IMR-90 (cell line): ENCODE data around the gene ROBO1. TPM values are rescaled to one million over a fixed set of nuclear protein-coding genes. Genes with fewer than 3 reads are reported as not detected.

Source experiments
- ATAC-seq: fragments of 200-7000 bp; cut with Tn5 transposase; 2 replicates; pipeline ENCODE4 v1.9.1; 2020; ENCODE audit warnings: low read depth, mild to moderate bottlenecking, moderate library complexity
- BruUV-seq: library from RNA; stranded (reverse); fragments of 400-500 nt; replicated peaks from 2 replicates; lab custom pipeline; 2021; lab: Mats Ljungman, UMichigan
- CTCF ChIA-PET: fragments of 300-600 bp; formaldehyde crosslinking; extraction: SDS; loops from one replicate; lab custom pipeline; 2021; ENCODE audit warnings: antibody characterized with exemption; lab: Yijun Ruan, JAX
- POLR2A ChIA-PET: fragments of 300-600 bp; sonication (Branson Sonifier 250); formaldehyde crosslinking; loops from one replicate; lab custom pipeline; 2022; ENCODE audit warnings: antibody characterized with exemption; ENCODE audit not compliant: unreplicated experiment; lab: Charles Lee
- DNase-seq: peaks from one replicate; pipeline ENCODE4 v3.0.0; 2013
- H2AFZ ChIP-seq: replicated peaks from 2 replicates; pipeline ENCODE3; 2013; ENCODE audit warnings: low read length, mild to moderate bottlenecking; ENCODE audit not compliant: poor library complexity
- H2AK5ac ChIP-seq: 2 replicates; pipeline ENCODE4 v1.6.1; 2013; ENCODE audit warnings: low read depth, low read length, inconsistent platforms
- H2AK9ac ChIP-seq: replicated peaks from 2 replicates; pipeline ENCODE3; 2013; ENCODE audit warnings: mild to moderate bottlenecking, low read depth, low read length, moderate library complexity; ENCODE audit not compliant: poor library complexity
- H2BK120ac ChIP-seq: 2 replicates; pipeline ENCODE4 v1.6.1; 2013; ENCODE audit warnings: low read depth, low read length, inconsistent platforms
- H2BK15ac ChIP-seq: 3 replicates; pipeline ENCODE4 v1.6.1; 2013; ENCODE audit warnings: low read depth, low read length, inconsistent platforms
- H2BK20ac ChIP-seq: 2 replicates; pipeline ENCODE4 v1.6.1; 2013; ENCODE audit warnings: low read depth, mild to moderate bottlenecking, inconsistent platforms, low read length, moderate library complexity
- H2BK5ac ChIP-seq: 2 replicates; pipeline ENCODE4 v1.6.1; 2013; ENCODE audit warnings: mild to moderate bottlenecking, low read depth, low read length, inconsistent platforms; ENCODE audit not compliant: poor library complexity, severe bottlenecking
- H3K14ac ChIP-seq: replicated peaks from 2 replicates; pipeline ENCODE4 v1.6.1; 2013; ENCODE audit warnings: low read depth, low read length, inconsistent platforms
- H3K18ac ChIP-seq: 2 replicates; pipeline ENCODE4 v1.6.1; 2013; ENCODE audit warnings: low read depth, low read length, control low read depth
- H3K23ac ChIP-seq: 2 replicates; pipeline ENCODE4 v1.6.1; 2013; ENCODE audit warnings: low read depth, low read length, inconsistent platforms
- H3K27ac ChIP-seq: 2 replicates; pipeline ENCODE4 v1.5.1; 2013; ENCODE audit warnings: mild to moderate bottlenecking, control low read depth, low read length; ENCODE audit not compliant: insufficient read depth
- H3K27me3 ChIP-seq: 2 replicates; pipeline ENCODE4 v1.6.1; 2013; ENCODE audit warnings: low read length; ENCODE audit not compliant: control insufficient read depth, insufficient read depth
- H3K36me3 ChIP-seq: 2 replicates; pipeline ENCODE4 v1.6.1; 2013; ENCODE audit warnings: low read length, mixed read lengths; ENCODE audit not compliant: control insufficient read depth, insufficient read depth
- H3K4ac ChIP-seq: 2 replicates; pipeline ENCODE4 v1.6.1; 2013; ENCODE audit warnings: low read depth, low read length, inconsistent platforms
- H3K4me1 ChIP-seq: 2 replicates; pipeline ENCODE4 v1.6.1; 2013; ENCODE audit warnings: low read length, mixed read lengths; ENCODE audit not compliant: control insufficient read depth, insufficient read depth
- H3K4me2 ChIP-seq: 2 replicates; pipeline ENCODE4 v1.6.1; 2013; ENCODE audit warnings: low read depth, mild to moderate bottlenecking, control low read depth, low read length, moderate library complexity
- H3K4me3 ChIP-seq: 2 replicates; pipeline ENCODE4 v1.5.1; 2013; ENCODE audit warnings: low read depth, mild to moderate bottlenecking, control low read depth, low read length, moderate library complexity; ENCODE audit not compliant: insufficient read depth
- H3K56ac ChIP-seq: 2 replicates; pipeline ENCODE4 v1.6.1; 2013; ENCODE audit warnings: low read length, inconsistent platforms; ENCODE audit not compliant: insufficient read depth; ENCODE audit errors: extremely low read depth
- H3K79me1 ChIP-seq, 2 experiments: 2 replicates each; pipeline ENCODE4 v1.6.1; 2013; ENCODE audit warnings: low read length in 2 of 2, inconsistent platforms in 1 of 2, low read depth in 1 of 2
- H3K9ac ChIP-seq: 2 replicates; pipeline ENCODE4 v1.6.1; 2013; ENCODE audit warnings: low read depth, low read length, control low read depth
- H3K9me1 ChIP-seq: 2 replicates; pipeline ENCODE4 v1.6.1; 2013; ENCODE audit warnings: low read length, inconsistent platforms; ENCODE audit not compliant: insufficient read depth
- H3K9me3 ChIP-seq: 2 replicates; pipeline ENCODE4 v1.6.1; 2013; ENCODE audit warnings: low read length; ENCODE audit not compliant: control insufficient read depth, insufficient read depth
- H4K20me1 ChIP-seq: 2 replicates; pipeline ENCODE4 v1.6.1; 2013; ENCODE audit warnings: low read length, inconsistent platforms; ENCODE audit not compliant: insufficient read depth
- H4K5ac ChIP-seq: 2 replicates; pipeline ENCODE4 v1.6.1; 2013; ENCODE audit warnings: mild to moderate bottlenecking, low read depth, low read length, control low read depth
- H4K8ac ChIP-seq, 2 experiments: 2 replicates each; pipeline ENCODE4 v1.6.1; 2013; ENCODE audit warnings: low read depth in 2 of 2, low read length in 2 of 2, control low read depth in 1 of 2, inconsistent platforms in 1 of 2
- H4K91ac ChIP-seq: 2 replicates; pipeline ENCODE4 v1.6.1; 2013; ENCODE audit warnings: low read depth, low read length, inconsistent platforms; ENCODE audit not compliant: insufficient read depth
- BHLHE40 ChIP-seq: fragments of 150-350 bp; IDR thresholded peaks from 2 replicates; pipeline ENCODE4 v1.6.1; 2016; ENCODE audit warnings: mild to moderate bottlenecking, low read depth, low read length
- CEBPB ChIP-seq: IDR thresholded peaks from 2 replicates; pipeline ENCODE4 v1.6.1; 2012; ENCODE audit warnings: low read depth, low read length, improper control_type of control experiment
- CHD1 ChIP-seq: IDR thresholded peaks from 2 replicates; pipeline ENCODE4 v1.6.1; 2012; ENCODE audit warnings: low read depth, low read length, improper control_type of control experiment
- CTCF ChIP-seq: conservative IDR thresholded peaks from 2 replicates; pipeline ENCODE4 v1.5.1; 2012; ENCODE audit warnings: mild to moderate bottlenecking, low read depth, low read length, improper control_type of control experiment
- ELK1 ChIP-seq: fragments of 150-350 bp; IDR thresholded peaks from 2 replicates; pipeline ENCODE4 v1.6.1; 2016; ENCODE audit warnings: low read depth, mild to moderate bottlenecking, low read length, moderate library complexity, borderline replicate concordance
- FOS ChIP-seq: fragments of 150-350 bp; IDR thresholded peaks from 2 replicates; pipeline ENCODE4 v1.6.1; 2016; ENCODE audit warnings: low read depth, low read length
- MAFK ChIP-seq: IDR thresholded peaks from 2 replicates; pipeline ENCODE4 v1.6.1; 2012; ENCODE audit warnings: low read depth, low read length, improper control_type of control experiment
- MAZ ChIP-seq: IDR thresholded peaks from 2 replicates; pipeline ENCODE4 v1.6.1; 2012; ENCODE audit warnings: low read depth, mild to moderate bottlenecking, low read length, improper control_type of control experiment, moderate library complexity, borderline replicate concordance
- MXI1 ChIP-seq: IDR thresholded peaks from 2 replicates; pipeline ENCODE4 v1.6.1; 2012; ENCODE audit warnings: low read depth, mild to moderate bottlenecking, low read length, moderate library complexity, borderline replicate concordance
- NFE2L2 ChIP-seq: fragments of 150-350 bp; IDR thresholded peaks from 2 replicates; pipeline ENCODE4 v1.6.1; 2016; ENCODE audit warnings: low read depth, mild to moderate bottlenecking, low read length
- POLR2A ChIP-seq: IDR thresholded peaks from 2 replicates; pipeline ENCODE4 v1.6.1; 2012; ENCODE audit warnings: mild to moderate bottlenecking, low read depth, low read length
- RAD21 ChIP-seq: IDR thresholded peaks from 2 replicates; pipeline ENCODE4 v1.6.1; 2012; ENCODE audit warnings: low read length, improper control_type of control experiment
- RCOR1 ChIP-seq: IDR thresholded peaks from 2 replicates; pipeline ENCODE4 v1.6.1; 2012; ENCODE audit warnings: mild to moderate bottlenecking, low read length, improper control_type of control experiment; ENCODE audit not compliant: insufficient replicate concordance
- RFX5 ChIP-seq: IDR thresholded peaks from 2 replicates; pipeline ENCODE4 v1.8.0; 2012; ENCODE audit warnings: low read depth, mild to moderate bottlenecking, low read length, moderate library complexity
- SMC3 ChIP-seq: fragments of 150-350 bp; IDR thresholded peaks from 2 replicates; pipeline ENCODE4 v1.6.1; 2016; ENCODE audit warnings: low read depth, mild to moderate bottlenecking, antibody characterized with exemption, low read length, moderate library complexity
- USF2 ChIP-seq: fragments of 150-350 bp; IDR thresholded peaks from 2 replicates; pipeline ENCODE4 v1.6.1; 2017; ENCODE audit warnings: mild to moderate bottlenecking, antibody characterized with exemption, low read length, low read depth
- WGBS, 2 experiments: methylation state at CpG; one replicate each; pipeline versions ENCODE4 v1.1.5 to v1.1.7; 2013; ENCODE audit warnings: missing lambda C conversion rate in 2 of 2; ENCODE audit not compliant: insufficient read length in 1 of 2; ENCODE audit errors: extremely low coverage in 2 of 2; 5-methylcytosine and 5-hydroxymethylcytosine counted together
- dilution Hi-C: fragments of 300-500 bp; cut with HindIII; formaldehyde crosslinking; loops from one replicate; pipeline ENCODE4 v1.14.3; 2018; ENCODE audit warnings: low sequenced_read_pairs; ENCODE audit not compliant: unreplicated experiment
- in situ Hi-C: fragments of 300-500 bp; cut with MboI; formaldehyde crosslinking; loops from 3 replicates; pipeline ENCODE4 v1.14.3; 2019; ENCODE audit warnings: low sequenced_read_pairs, inconsistent platforms, mixed read lengths
- intact Hi-C: fragments of 100-400 bp; cut with micrococcal nuclease; formaldehyde crosslinking; loops from 2 replicates; pipeline ENCODE4 v1.10.0; 2022
- polyA plus RNA-seq, 3 experiments: library from polyadenylated mRNA; depleted of rRNA; stranded (reverse); fragments of >200 nt; gene quantifications; 2 replicates each; pipeline ENCODE4 v1.2.3, GENCODE V29; 2012; ENCODE audit warnings: low replicate concordance in 1 of 3
- total RNA-seq: library from RNA; depleted of rRNA; stranded (reverse); fragments of >200 nt; gene quantifications from 2 replicates; pipeline ENCODE4 v1.2.3, GENCODE V29; 2012

ROBO1 gene
- total and polyA plus RNA-seq, 2 of the 4 experiments (the other 2 are of a cell fraction) = 24.1 to 53.9 TPM

- Histone ChIP-seq H3K79me1 (peaks cover 3 to 16% of the 10 kb centered on the region in 2 experiments; a peak in 3 of 4 replicates), H2BK15ac (no peak overlapping the region), H2AK9ac (no peak overlapping the region), H2BK20ac (no peak overlapping the region), H3K18ac (no peak overlapping the region), H3K14ac (no peak overlapping the region), H3K27me3 (no peaks in the 10 kb centered on the region), H2AK5ac (no peak overlapping the region), H4K91ac (no peak overlapping the region), H3K36me3 (no peaks in the 10 kb centered on the region), H3K4ac (no peak overlapping the region), H3K4me1 (no peaks in the 10 kb centered on the region), H3K9me1 (peaks cover 4% of the 10 kb centered on the region; the same call in 1 of the 2 replicates), H3K4me2 (no peak overlapping the region), H2BK120ac (no peak overlapping the region), H3K9me3 (no peaks in the 10 kb centered on the region), H3K56ac (no peak overlapping the region), H2BK5ac (no peak overlapping the region), H3K27ac (no peak overlapping the region), H4K8ac (no peak overlapping the region), H3K9ac (no peak overlapping the region), H3K23ac (no peak overlapping the region), H4K5ac (no peak overlapping the region), H4K20me1 (no peaks in the 10 kb centered on the region), H3K4me3 (no peak overlapping the region), H2AFZ (no peak overlapping the region)
- CTCF ChIA-PET = interaction anchor here (0.6 kb wide), 1 partner anchor 13 kb away, joined by 3 read pairs; no protein-coding TSS in a partner anchor
- TF ChIP-seq BHLHE40 (no peak), RAD21 (no peak), SMC3 (no peak), RCOR1 (no peak), RFX5 (no peak), CHD1 (no peak), MAFK (no peak), NFE2L2 (no peak), CTCF (no peak), FOS (no peak), USF2 (no peak), CEBPB (no peak), MXI1 (no peak), MAZ (no peak), POLR2A (no peak), ELK1 (no peak)
- no CpG with 5 or more reads among the region's 1 CpG for WGBS, 2 experiments
- POLR2A ChIA-PET = no interaction called here
- intact Hi-C loops = no loop called here
- dilution Hi-C loops = no loop called here
- no peak for DNase-seq
- no peak for ATAC-seq
- in situ Hi-C loops = no loop called here
- no TSS peak for BruUV-seq
Observed at GRCh38 chr3:78924711-78925110, 843.1 kb downstream of the ROBO1 start.
